HG03469 (cell line): ENCODE results near the gene OGDHL.
"Not testable (repeated sequence)": the region's sequence is repeated elsewhere in the genome, so short reads cannot be mapped to it uniquely, and the experiment has no call there.

ENCODE experiments used
- ATAC-seq: cut with Tn5 transposase; IDR thresholded peaks from one replicate; pipeline ENCODE4 v1.9.1; 2021; ENCODE audit warnings: mild to moderate bottlenecking, moderate library complexity, moderate number of reproducible peaks; ENCODE audit not compliant: unreplicated experiment

The OGDHL gene

DNA sequence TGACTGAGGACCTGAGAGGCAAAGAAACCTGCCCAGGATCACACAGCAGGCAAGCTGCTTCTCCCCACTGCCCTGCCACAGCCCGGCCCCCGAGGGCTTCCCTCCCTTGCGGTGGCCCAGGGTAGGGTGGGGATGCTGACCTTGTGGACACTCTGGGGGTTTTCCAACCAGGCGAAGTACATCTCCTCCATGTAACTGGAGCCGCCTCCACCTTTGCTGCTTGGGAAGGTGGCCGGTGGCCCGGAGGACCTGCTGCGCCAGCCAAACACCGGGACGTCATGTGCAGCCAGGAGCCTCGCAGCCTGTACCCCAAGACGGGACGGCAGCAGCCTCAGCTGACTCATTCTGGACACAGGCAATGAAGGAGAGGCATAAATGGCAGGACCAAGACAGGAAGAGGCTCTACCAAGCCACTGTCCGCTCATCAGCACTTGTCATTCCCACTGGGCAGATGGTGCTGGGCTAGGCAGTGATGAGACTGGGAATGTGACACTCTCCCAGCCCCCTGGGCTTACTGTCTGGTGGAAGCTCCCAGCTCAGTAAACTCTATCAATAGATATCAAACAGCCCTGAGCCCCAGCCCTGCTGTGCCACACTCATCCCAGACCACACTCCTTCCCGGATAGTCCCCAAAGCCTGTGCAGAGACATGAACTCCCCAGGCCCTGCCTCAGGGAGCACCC lies 3.7 kb downstream of the OGDHL start:
- no peak for ATAC-seq

DNA sequence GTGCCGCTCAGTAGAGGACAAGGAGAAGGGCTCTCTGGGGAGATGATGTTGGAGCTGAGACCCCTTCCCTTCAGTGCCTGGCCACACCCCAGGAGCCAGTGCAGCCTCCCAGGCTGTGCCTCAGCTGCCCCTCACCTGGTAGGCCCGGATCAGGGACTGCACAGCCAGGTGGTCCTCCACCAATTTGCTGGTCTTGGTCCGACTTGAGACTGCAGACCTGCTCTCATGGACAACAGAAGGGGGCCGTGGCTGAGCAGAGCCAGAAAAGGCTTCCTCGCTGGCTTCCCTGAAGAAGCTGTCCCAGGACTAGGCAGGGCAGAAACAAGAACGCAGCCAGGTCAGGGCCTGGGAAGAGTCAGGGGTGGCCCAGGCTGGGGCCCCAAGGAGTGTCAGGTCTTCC lies 5.5 kb downstream of the OGDHL start:
- no peak for ATAC-seq

DNA sequence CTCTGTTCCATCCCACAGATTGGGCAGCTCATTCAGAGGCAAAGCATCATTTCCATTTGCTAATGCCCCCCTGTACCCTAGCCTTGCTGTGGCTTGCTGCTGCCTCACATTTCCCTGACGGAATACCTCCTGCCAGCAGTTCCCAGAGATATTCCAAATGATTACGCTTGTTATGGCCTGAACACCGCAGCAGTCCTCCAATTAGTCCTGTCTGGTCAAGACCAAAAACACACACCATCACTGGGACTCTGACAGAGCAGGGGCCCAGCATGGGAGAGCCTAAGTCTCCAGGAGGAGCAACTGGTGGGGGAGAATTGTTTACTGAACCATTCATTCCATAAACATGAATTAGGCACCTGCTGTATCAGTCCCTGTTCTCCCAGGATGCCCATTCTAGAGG lies 6.1 kb downstream of the OGDHL start:
- no peak for ATAC-seq

DNA sequence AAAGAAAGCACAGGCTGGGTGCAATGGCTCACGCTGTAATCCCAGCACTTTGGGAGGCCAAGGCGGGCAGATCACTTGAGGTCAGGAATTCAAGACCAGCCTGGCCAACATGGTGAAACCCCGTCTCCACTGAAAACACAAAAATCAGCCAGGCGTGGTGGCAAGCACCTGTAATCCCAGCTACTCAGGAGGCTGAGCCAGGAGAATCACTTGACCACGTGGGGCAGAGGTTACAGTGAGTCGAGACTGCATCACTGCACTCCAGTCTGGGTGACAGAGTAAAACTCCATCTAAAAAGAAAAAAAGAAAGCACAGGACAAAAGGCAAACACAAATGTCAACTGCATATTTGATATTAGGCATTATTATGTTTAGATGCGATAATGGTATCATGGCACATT lies 7.2 kb downstream of the OGDHL start:
- not testable (repeated sequence) for ATAC-seq

DNA sequence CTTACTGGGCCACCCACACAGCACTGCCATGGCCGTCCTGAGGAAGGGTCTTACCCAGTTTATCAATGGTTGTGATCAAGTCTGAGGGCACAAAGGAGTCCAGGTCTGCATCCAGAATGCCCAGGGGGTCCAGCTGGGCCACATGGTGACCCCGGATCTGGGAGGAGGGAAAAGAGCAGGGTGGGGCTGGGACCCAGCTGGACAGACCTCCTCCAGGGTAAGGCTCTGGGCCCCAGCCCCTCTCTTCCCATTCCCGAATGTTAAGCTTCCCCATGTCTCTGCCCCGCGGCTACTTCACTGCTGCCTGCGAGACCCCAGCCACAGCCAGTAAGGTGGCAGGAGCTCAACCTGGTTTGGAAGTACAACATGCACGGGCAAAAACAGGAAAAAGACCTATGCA lies 9.5 kb downstream of the OGDHL start:
- ATAC-seq = no peak

DNA sequence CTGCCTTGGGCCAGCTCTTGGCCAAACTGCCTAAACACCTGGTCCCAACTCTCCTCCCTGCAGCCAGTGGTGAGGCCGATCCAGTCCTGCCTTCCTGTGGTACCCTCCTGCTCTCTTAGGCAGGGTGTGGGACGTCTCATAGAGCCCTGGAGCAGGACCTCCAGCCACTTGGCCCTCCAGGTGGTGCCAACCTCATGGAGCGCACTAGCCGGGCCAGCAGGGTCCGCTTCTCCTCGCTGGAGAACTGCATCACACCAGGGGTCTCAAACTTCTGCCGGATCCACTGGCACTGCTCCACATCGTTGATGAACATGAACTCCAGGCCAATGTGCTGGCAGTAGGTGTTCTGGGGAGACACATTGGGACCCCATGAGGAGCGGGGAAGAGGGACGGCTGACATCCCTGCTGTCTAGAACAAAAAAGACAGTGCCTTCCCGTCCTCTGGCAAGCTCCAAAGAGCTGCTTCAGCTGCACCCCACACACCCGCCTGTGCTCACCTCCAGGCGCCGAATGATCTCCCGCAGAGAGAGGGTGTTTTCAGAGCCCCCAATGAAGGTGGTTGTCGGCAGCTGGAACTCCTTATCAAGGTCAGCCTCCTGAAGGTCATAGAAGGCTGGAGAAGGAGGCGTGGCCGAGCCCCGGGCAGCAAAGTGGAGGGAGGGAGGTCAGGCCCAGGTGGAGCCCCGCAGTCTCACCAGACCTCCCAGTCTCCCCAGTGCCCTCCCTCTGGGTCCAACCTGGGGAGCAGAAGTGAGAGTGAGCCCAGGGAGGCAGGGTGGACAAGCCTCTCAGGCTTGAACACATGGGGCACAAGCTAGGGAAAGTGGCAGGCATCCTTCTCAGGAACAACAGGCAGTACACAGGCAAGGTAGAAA lies 10.2 kb downstream of the OGDHL start:
- ATAC-seq = no peak

DNA sequence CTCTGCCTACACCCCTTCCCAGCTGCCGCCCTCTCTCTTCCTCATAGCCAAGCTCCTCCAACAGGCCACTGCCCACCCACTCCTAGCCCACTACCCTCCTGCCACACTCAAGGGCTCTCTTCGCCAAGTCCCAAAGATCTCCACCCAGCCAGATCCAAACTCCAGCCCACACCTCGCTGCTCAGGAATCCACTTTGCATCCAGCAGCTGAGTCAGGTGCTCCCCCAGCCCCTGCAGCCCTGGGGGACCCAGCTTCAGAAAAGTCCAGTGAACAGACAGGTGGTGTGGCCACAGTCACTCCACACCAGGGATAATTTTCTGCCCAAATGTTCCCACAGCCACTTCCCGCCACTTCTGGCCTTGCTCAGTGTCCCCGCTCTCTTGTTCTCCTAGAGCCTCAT lies 10.9 kb downstream of the OGDHL start:
- ATAC-seq = no peak

DNA sequence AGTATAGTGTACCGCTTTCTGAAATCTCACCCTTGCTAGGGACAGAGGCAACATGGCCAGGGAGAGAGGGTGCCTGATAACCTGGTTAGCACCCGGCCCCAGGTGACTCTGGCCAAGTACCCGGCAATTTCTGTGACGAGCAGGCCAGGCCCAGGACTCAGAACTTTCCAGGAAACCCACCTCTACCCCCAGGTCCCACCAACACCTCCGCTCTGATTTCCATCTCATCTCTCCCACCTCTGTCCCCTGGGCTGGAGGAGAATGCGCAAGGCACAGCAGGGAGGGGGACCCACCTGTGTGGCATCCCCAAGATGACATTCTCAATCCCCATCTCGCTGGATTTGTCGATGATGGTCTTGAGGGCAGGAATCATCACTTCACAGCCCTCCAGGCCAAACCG lies 11.6 kb downstream of the OGDHL start:
- no peak for ATAC-seq

DNA sequence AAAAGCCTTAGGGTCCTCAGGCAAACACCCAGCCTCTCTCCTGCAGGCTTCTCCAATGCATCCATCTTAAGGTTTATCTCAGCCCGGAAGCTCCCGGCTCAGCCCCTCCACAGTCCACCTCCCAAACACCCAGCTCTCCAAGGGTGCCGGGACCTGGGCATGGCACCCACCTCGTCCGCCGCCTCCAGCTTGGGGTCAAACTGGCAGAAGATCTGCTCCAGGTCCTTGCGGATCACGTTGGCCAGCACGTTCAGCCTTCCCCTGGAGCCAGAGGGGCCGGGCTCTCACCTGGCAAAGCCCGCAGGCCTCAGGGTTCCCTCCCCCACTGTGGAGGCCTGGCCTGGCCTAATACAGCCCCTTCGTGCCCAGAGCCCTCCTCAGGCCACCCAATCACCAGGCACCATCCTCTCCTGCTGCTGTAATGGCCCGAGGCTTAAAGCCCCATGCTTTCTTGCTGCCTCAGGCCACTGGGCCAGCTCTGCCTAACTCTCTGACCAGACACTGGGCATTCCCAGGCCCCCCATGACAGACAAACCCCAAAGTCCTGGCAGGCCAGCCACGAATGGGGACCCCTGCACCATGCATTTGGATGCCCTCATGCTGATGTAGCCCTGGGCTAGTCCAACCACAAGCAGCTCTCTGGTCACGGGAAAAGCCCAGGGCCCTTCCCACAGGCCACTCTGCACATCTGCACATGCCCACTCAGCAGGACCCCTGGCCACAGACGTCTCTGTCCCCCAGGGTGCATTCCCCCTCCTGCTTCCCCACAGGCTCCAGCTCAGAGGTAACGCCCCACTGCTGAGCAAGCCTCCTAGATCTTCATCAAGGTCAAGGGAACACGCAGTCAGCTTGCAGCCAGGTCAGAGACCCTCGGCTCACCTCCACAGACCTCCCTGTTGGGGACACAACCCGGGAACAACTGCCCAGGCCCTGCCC lies 12.3 kb downstream of the OGDHL start:
- no peak for ATAC-seq

DNA sequence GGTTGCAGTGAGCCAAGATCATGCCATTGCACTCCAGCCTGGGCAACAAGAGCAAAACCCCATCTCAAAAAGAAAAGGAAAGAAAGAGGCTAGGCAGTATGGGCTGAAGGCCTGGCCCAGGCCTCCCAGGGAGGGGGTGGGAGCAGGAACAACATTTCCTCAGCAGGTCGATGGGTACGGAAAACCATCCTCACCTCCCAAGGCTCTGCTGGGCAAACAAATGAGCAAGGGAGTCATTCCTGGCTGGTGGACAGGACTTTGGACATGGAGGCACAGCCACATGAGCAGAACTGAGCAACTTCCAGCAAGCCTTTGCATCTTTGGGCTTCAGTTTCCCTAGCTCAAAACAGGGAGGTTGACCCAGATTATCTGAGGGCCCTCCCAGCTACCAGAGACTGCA lies 13.0 kb downstream of the OGDHL start:
- no peak for ATAC-seq

DNA sequence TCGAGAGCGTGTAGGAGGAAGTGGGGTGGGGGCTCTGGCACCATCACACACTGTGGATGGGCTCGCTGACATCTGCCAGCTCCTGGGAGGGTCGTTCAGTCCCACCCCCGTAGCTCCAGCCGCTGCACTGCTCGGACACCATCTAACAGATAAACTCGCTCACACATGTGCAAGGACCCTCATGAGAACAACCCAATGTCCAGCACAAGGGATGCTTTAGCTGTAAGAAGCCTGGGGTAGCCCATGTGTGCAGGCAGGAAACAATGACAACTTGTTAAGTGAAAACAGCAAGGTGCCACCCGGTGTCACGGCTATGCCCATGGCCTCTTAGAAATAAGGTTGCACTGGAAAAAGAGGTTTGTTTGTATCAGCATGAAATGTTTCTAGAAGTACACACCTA lies 14.1 kb downstream of the OGDHL start:
- ATAC-seq = no peak

DNA sequence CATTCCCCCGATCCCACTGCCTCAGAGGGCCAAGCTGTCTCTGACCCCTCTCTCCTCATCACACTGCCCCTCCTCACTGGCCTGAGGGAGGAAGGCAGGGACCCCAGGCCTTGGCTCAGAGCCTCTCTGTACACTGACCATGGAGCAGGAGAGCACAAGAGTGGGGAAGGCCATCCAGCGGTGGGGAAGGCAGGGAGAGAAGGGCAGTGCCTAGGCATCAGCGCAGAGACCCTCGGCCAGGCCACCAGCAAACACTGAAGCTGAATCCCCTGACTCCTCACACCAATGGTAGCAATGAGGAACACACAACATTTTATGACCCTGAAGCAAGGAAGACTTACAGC lies 14.8 kb downstream of the OGDHL start:
- no peak for ATAC-seq

DNA sequence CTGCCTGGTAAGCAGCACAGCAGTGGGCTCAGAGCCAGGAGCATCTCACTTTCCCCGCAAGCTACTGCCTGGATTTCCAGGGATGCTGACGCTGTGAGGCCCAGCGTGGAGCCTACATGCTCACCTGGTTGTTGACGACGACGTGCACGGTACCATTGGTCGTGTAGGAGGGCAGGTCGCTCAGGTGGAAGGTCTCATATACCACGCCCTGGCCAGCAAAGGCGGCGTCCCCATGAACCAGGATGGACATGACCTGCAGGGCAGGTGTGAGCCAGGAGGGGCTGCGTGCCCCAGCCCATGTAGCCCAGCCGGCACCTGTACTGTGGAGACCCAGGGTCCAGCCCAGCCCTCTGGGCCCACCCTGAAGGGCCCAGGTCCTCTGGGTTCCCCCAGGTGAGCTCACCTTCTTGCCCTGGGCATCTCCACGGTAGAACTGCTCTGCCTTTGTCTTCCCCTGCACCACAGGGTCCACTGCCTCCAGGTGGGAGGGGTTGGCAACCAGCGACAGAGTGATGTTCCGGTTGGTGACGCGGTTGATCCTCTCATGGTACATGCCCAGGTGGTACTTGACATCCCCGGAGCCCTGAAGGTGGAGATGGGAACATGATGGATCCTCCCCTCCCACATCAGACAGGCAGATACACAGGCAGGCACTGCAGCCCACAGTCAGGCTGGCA lies 15.4 kb downstream of the OGDHL start:
- ATAC-seq = no peak

DNA sequence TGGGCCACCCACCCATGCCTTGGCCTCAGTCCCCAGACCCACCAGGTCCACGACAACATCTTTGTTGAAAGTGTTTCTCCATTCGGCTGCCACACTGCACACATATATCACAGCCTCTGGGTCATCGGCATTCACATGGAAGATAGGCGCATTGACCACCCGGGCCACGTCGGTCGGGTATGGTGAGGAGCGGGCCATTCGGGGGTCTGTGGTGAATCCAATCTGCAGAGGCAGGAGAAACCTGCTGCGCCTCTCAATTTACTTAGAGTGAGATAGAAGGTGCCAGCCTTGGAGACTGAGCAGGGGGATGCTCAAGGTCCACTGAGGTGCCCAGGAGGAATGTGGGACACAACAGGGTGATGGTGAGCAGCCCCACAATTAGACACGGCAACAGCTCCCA lies 16.4 kb downstream of the OGDHL start:
- no peak for ATAC-seq

DNA sequence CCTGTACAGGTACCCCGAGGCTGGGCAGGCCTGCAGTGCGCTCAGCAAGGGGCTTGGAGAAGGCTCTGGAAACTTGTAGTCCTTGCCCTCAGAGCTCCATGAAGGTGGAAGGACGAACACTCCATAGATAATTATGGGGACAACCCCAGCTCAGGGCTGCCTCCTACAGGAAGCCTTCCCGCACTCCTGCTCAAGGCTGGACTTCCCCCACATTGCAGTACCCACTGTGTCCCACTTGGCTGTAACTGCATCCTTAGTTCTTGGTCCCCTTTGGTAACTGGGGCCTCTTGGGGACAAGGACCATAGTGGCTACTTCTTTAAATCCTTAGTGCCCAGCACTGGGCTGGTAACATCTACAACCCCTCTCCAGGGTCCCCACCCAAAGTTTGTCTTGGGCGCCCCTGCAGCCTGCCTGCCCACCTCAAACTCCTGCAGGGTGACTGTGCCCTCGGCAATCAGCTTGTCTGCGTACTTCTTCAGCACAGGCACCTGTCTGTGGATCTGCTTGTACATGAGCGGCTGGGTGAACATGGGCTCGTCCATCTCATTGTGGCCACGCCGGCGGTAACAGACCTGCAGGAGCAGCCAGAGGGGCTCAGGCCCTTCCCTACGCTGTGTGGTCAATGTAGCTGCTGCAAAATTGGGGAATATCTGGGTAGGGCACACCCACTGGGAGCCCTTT lies 17.1 kb downstream of the OGDHL start:
- no peak for ATAC-seq

DNA sequence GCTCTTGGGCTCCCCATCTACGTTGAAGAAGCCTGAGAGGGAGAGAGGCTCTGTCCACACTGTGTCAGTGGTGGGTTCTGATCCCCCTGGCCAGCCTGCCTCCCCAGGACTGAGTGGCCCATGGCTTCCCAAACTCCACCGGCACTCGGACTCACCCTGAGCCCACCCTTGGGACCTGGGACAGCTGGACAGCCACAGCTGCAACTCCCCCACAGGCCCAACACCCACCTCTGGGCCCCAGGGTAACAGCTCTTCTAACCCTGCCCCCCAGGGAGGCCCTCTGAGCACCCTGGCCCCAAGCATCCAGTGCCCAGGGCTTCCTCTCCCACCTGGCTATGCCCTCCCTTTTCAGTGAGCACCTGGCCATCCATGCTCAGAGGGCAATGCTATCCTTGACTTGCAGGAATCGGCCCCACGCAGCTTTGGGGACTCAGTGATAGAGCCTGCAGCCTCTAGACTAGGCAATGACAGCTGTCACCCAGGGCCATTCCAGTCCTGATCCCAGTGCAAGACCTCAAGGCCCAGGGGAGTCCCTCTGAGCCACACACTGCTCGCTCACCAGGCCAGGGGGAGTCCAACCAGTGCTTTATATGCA lies 17.9 kb downstream of the OGDHL start:
- no peak for ATAC-seq

DNA sequence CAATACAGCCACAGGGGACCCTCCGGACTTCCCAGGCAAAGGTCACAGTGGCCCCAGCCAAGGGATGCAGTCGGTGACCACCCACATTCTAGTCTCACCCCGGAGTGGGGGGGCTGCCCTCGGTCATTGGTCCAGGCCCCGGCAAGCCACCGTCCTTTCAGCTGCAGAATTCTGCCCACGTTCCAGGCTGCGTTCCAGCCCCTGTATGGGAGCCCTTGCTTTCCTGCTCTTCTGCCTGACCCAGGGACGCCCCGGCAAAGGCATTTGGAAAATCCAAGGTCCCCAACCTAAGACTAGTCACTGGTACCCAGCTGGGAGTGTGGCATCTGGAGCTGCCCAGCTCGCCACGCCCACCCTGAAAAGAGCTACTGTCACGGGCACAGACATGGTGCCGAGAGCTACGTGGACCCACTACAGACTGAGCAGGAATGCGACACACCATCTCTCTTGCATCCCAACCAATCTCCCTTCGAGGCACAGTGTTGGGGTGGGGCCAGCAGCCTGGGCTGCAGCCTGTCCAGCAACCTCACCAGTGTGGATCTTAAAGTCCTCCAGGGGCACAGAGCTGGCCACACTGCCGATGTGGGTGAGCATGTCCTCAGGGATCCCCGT lies 18.6 kb downstream of the OGDHL start:
- ATAC-seq = no peak

DNA sequence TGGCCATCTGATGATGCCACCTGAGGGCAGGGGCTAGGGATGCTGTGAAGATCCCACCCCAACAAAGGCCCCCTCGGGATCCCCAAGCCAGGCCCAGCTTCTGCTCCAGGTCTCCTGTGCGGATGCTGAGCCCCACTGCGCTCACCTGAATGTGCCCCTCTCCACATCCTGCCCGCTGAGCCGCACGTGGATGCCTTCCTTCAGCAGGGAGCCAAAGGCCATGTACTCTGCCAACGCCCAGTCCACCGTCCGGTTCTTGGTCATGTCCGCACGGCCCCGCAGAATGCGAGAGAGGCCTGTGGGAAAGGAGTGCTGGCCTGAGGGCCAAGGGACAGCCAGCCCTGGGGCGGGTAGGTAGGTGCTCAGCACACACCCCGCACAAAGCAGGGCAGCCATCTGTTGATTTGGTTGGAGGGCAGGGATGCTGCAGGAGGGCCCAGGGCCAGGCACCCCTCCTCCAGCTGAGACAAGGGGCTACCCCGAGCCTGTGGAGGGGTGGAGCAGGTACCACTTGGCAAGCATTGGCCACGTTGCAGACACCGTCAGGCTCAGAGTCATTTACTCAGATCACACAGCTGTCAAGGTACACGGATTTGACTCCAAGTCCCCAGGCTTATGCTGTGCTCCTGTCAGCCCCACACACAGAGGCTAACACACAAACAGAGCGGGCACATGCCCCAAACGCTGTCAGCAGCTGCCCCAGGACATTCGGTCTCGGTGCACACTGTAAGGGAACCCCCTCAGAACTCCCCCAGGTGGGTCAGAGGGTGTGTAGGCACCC lies 19.2 kb downstream of the OGDHL start:
- ATAC-seq = no peak
